IPS DF 4.7 (cell line): ENCODE data around the gene CLIC5.

ENCODE experiments used
- DNase-seq: peaks from one replicate; pipeline ENCODE4 v3.0.0-alpha.2; 2013; ENCODE audit warnings: low spot score; ENCODE audit errors: extremely low read depth

CLIC5 gene

GRCh38 chr6:46015119-46015968 is at the start of gene CLIC5:
Gene CLIC5 (minus strand): TSS chr6:46015860. CDS start chr6:46015542, 318 bp downstream.
- DNase-seq, result no peak

- no peak for DNase-seq
Measured at GRCh38 chr6:46062991-46063390, 47.3 kb upstream of the CLIC5 start.

DNA sequence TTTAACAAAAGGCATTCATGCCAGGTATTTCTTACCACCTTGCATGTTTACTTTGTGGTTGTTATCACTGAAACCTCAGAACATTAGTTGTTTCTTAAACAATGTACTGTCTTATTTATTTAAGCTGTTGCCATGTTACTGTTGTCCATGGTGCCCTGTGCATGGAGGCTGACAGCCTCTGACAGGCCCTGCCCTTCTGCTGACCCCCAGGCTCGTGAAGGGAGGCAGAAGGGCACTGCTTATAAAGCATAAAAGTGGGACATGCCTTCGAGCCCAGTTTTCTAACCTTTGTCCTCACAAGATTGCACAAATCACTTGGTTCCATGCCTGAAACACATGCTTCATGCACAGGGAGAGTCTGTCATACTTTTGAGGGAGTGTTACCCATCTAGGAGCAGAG is 46.7 kb upstream of the CLIC5 start:
- DNase-seq, result no peak

DNA sequence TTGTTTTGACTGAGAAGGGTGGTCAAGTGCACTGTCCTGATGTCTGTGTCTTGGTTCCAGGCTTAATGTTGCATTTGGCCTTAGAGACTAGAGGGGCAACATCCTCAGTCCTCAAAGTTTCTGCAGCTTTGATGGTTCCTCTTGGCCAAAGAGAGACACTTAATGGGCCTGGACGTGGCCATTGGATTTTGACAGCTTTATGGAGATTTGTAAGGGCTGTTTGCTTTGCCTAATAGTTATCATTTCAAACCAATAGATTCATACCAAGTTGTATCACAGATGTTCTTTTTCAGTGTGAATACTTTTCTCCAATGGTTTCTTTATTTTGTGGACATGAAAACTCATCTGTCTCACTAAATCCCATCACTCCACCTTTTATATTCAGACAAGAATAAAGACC is 45.8 kb upstream of the CLIC5 start:
- DNase-seq, result no peak

- DNase-seq, result no peak
Measured at GRCh38 chr6:46059608-46060007, 43.9 kb upstream of the CLIC5 start.

DNA sequence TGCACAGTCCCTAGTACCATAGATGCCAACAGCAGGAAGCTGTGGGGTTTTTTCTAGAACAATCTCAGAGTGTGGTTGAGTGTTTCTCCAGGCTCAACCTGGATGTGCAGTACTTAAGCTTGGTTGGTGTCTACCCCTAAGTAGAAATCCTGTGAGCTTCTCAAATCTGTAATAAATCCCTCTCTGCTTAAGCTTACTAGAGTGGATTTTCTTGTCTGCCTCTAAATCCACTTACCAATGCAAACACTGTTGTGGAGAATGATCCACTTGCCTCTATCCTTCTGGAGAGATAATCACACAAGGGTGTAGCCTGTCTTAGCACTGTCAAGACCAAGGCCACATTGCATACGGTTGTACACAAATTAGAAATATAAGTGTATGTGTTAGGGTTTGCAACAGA is 43.3 kb upstream of the CLIC5 start:
- DNase-seq, result no peak

DNA sequence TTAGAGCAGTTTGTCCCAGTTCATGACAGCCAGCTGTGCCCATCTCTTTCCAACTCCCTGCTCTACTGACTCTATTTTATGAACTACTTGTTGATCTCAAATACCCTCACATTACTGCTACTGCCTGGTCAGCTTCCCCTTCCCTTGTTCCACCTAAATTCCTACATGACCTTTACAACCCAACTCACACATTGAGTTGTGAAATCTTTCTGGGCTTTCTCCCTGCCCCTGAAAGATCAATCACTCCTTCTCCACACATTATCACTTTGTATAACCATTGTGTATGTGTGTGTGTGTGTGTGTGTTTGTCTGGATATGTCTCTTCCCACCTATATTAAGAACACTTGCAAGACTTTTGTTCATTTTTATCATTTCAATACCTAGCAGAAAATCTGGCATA is 42.1 kb upstream of the CLIC5 start:
- no peak for DNase-seq

- DNase-seq, result no peak
Measured at GRCh38 chr6:46056906-46057529, 41.4 kb upstream of the CLIC5 start.

GRCh38 chr6:46054516-46054915 is 38.9 kb upstream of the CLIC5 start:
- no peak for DNase-seq

GRCh38 chr6:46053039-46053933 is 37.6 kb upstream of the CLIC5 start:
- DNase-seq, result no peak

DNA sequence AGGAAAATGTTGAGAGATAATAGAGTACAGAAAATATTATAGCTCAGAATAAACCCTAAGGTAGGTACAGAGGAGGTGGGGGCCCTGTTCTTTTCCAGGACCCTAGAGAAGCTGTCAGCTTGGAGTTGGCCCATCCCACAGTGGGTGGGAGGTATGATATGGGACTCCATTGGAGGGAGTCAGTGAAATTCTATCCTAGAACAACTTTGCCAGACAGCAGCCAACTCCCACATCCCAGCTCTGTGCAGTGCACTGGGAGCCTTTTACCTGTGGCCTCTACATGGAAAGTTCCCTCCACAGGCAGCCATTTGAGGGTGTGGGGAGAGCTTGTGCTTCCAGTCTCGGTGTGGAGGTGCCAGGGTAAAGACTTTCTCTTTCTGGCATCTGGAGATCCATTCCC is 36.8 kb upstream of the CLIC5 start:
- no peak for DNase-seq

GRCh38 chr6:46051962-46052361 is 36.3 kb upstream of the CLIC5 start:
- no peak for DNase-seq

DNA sequence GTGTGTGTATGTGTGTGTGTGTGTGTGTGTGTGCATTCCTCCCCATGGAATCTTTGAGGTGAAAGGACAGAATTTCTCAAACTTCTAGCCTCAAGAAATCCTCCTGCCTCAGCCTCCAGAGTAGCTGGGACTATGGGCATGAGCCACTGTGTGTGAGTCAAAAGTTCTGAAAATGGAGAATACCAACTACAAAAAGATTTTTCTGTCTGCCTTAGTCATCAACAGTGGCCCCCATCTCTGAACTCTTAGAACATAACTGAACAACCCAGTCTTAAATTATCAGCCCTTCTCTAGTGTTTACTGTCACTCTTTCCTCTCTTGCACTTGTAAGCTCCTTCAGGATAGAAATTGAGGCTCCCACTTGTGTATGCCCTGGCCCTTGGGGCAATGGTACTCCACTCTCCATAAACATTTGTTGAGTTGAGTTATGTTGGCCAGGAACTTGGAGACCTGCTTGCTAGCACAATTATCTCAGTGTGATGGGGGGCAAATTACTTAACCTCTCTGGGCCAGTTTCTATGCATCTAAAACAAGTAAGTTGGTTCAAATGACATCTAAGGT is 35.3 kb upstream of the CLIC5 start:
- no peak for DNase-seq

- DNase-seq, result no peak
Measured at GRCh38 chr6:46048646-46049297, 33.1 kb upstream of the CLIC5 start.

- no peak for DNase-seq
Measured at GRCh38 chr6:46046558-46047174, 31.0 kb upstream of the CLIC5 start.

GRCh38 chr6:46044881-46045617 is 29.4 kb upstream of the CLIC5 start:
- no peak for DNase-seq

- peak; percentile 46 for DNase-seq
Measured at GRCh38 chr6:46042355-46042999, 26.8 kb upstream of the CLIC5 start.

GRCh38 chr6:46040288-46040687 is 24.6 kb upstream of the CLIC5 start:
- DNase-seq, result no peak

- no peak for DNase-seq
Measured at GRCh38 chr6:46039646-46040045, 24.0 kb upstream of the CLIC5 start.
